ENCODE measurements around the gene SIKE1.
"Not testable (repeated sequence)": the region's sequence is repeated elsewhere in the genome, so short reads cannot be mapped to it uniquely, and the experiment has no call there.

SIKE1 gene

GRCh38 chr1:114755006-114755931, 25.2 kb downstream of the SIKE1 start:
- no peak for DNase-seq (ENCODE audit: low read depth)

- DNase-seq (ENCODE audit: low read depth): not testable (repeated sequence)
These were observed 26.8 kb downstream of the SIKE1 start for GRCh38 chr1:114753702-114754101.

GRCh38 chr1:114753143-114753542, 27.3 kb downstream of the SIKE1 start:
- DNase-seq (ENCODE audit: low read depth): no peak

- no peak for DNase-seq (ENCODE audit: low read depth)
These were observed 29.7 kb downstream of the SIKE1 start for GRCh38 chr1:114750780-114751179.

- DNase-seq (ENCODE audit: low read depth): no peak
These were observed 30.6 kb downstream of the SIKE1 start for GRCh38 chr1:114749835-114750234.

GRCh38 chr1:114746450-114747121, 33.9 kb downstream of the SIKE1 start:
- no peak for DNase-seq (ENCODE audit: low read depth)

GRCh38 chr1:114745291-114745690, 35.2 kb downstream of the SIKE1 start:
- DNase-seq (ENCODE audit: low read depth): no peak

- DNase-seq (ENCODE audit: low read depth): no peak
These were observed 38.3 kb downstream of the SIKE1 start for GRCh38 chr1:114741963-114742746.

GRCh38 chr1:114740331-114740730, 40.2 kb downstream of the SIKE1 start:
- DNase-seq (ENCODE audit: low read depth): no peak

- DNase-seq (ENCODE audit: low read depth): no peak
These were observed 43.1 kb downstream of the SIKE1 start for GRCh38 chr1:114737314-114737849.

GRCh38 chr1:114735479-114735878, 45.0 kb downstream of the SIKE1 start:
- no peak for DNase-seq (ENCODE audit: low read depth)

- DNase-seq (ENCODE audit: low read depth): no peak
These were observed 50.7 kb downstream of the SIKE1 start for GRCh38 chr1:114729782-114730181.

GRCh38 chr1:114728553-114728952, 51.9 kb downstream of the SIKE1 start:
- DNase-seq (ENCODE audit: low read depth): no peak

- DNase-seq (ENCODE audit: low read depth): no peak
These were observed 55.3 kb downstream of the SIKE1 start for GRCh38 chr1:114725230-114725629.

- DNase-seq (ENCODE audit: low read depth): no peak
These were observed 56.6 kb downstream of the SIKE1 start for GRCh38 chr1:114723915-114724314.

- DNase-seq (ENCODE audit: low read depth): no peak
These were observed 57.0 kb downstream of the SIKE1 start for GRCh38 chr1:114723457-114723856.

GRCh38 chr1:114720492-114720891, 60.0 kb downstream of the SIKE1 start:
- no peak for DNase-seq (ENCODE audit: low read depth)
